ENCODE results near the gene LYPD1.

Gene LYPD1

GRCh38 chr2:132697556-132698205 is 27.7 kb upstream of the LYPD1 start:
- ChIA-PET POLR2A (no interaction called here), CTCF (no interaction called here)

GRCh38 chr2:132692816-132693215 is 22.8 kb upstream of the LYPD1 start:
- no peak overlapping the region for H3K4me3 ChIP-seq (ENCODE audit: low read depth, low read length)
- ChIA-PET CTCF (no interaction called here), POLR2A (no interaction called here)
- no peak for TF ChIP-seq CTCF (IDR thresholded peaks at IDR 0.05; ENCODE audit: insufficient read depth, low read length, missing control alignments)
- no peak for DNase-seq (ENCODE audit: low read depth, low spot score)

More at GRCh38 chr2:132697556-132698205, 27.7 kb upstream of the LYPD1 start:
- no peak overlapping the region for H3K4me3 ChIP-seq (ENCODE audit: low read depth, low read length)
- no peak for TF ChIP-seq CTCF (IDR thresholded peaks at IDR 0.05; ENCODE audit: insufficient read depth, low read length, missing control alignments)
- DNase-seq (ENCODE audit: low read depth, low spot score), result no peak

- H3K4me3 ChIP-seq (ENCODE audit: low read depth, low read length), result no peak overlapping the region
- TF ChIP-seq CTCF (IDR thresholded peaks at IDR 0.05; ENCODE audit: insufficient read depth, low read length, missing control alignments), result no peak
- CTCF ChIA-PET, result no interaction called here
- POLR2A ChIA-PET, result no interaction called here
- no peak for DNase-seq (ENCODE audit: low read depth, low spot score)
Measured at GRCh38 chr2:132691556-132691955, 21.6 kb upstream of the LYPD1 start.

- H3K4me3 ChIP-seq (ENCODE audit: low read depth, low read length), result no peak overlapping the region
- ChIA-PET POLR2A (no interaction called here), CTCF (interaction anchor here (0.8 to 1.4 kb wide), 2 partner anchors 13 to 22 kb away, joined by 3 to 5 read pairs; no protein-coding TSS in a partner anchor)
- TF ChIP-seq CTCF (IDR thresholded peaks at IDR 0.05; ENCODE audit: insufficient read depth, low read length, missing control alignments), result no peak
- DNase-seq (ENCODE audit: low read depth, low spot score), result no peak
Measured at GRCh38 chr2:132690664-132691303, 20.8 kb upstream of the LYPD1 start.

- DNase-seq (ENCODE audit: low read depth, low spot score), result no peak
- POLR2A ChIA-PET, result no interaction called here
- no peak overlapping the region for H3K4me3 ChIP-seq (ENCODE audit: low read depth, low read length)
- CTCF ChIA-PET, result interaction anchor here (1.5 kb wide), 1 partner anchor 14 kb away, joined by 5 read pairs; no protein-coding TSS in a partner anchor
- TF ChIP-seq CTCF (IDR thresholded peaks at IDR 0.05; ENCODE audit: insufficient read depth, low read length, missing control alignments), result no peak
Measured at GRCh38 chr2:132681766-132682165, 11.8 kb upstream of the LYPD1 start.

GRCh38 chr2:132680544-132680943 is 10.5 kb upstream of the LYPD1 start:
- DNase-seq (ENCODE audit: low read depth, low spot score), result no peak
- TF ChIP-seq CTCF (IDR thresholded peaks at IDR 0.05; ENCODE audit: insufficient read depth, low read length, missing control alignments), result no peak
- ChIA-PET CTCF (interaction anchor here (1.5 kb wide), 1 partner anchor 15 kb away, joined by 5 read pairs; no protein-coding TSS in a partner anchor), POLR2A (no interaction called here)
- no peak overlapping the region for H3K4me3 ChIP-seq (ENCODE audit: low read depth, low read length)

Measured in AG04449 (cell line).